Lung (tissue), 12 donors: ENCODE results near the gene UMPS. TPM values are rescaled to one million over a fixed set of nuclear protein-coding genes. Genes with fewer than 3 reads are reported as not detected.

Experiments
- ATAC-seq: fragments of 200-7000 bp; cut with Tn5 transposase; one replicate; pipeline ENCODE4 v1.9.1; 2020; ENCODE audit warnings: moderate number of reproducible peaks; ENCODE audit not compliant: insufficient read depth, low FRiP score
- DNase-seq, 3 donors: peaks; one replicate each; pipeline ENCODE4 v3.0.0-alpha.2; 2013 to 2017
- H3K27ac ChIP-seq, 2 donors: one replicate each; pipeline ENCODE4 v1.5.1; 2013; ENCODE audit warnings: mild to moderate bottlenecking in 2 of 2, moderate library complexity in 2 of 2, control low read depth in 1 of 2, inconsistent platforms in 1 of 2, low read depth in 1 of 2, low read length in 1 of 2
- H3K27me3 ChIP-seq, 3 donors: one replicate each; pipeline ENCODE4 v1.5.1; 2013; ENCODE audit warnings: low read length in 2 of 3; ENCODE audit not compliant: control insufficient read depth in 3 of 3, insufficient read depth in 3 of 3
- H3K36me3 ChIP-seq, 4 donors: one replicate each; pipeline ENCODE4 v1.5.1; 2013; ENCODE audit warnings: low read length in 4 of 4, mild to moderate bottlenecking in 1 of 4, moderate library complexity in 1 of 4; ENCODE audit not compliant: control insufficient read depth in 4 of 4, insufficient read depth in 4 of 4
- H3K4me1 ChIP-seq, 5 donors: one replicate each; pipeline ENCODE4 v1.5.1; 2013; ENCODE audit warnings: low read length in 5 of 5, mild to moderate bottlenecking in 2 of 5, moderate library complexity in 1 of 5; ENCODE audit not compliant: control insufficient read depth in 5 of 5, insufficient read depth in 5 of 5
- H3K4me3 ChIP-seq: one replicate; pipeline ENCODE4 v1.5.1; 2013; ENCODE audit warnings: mild to moderate bottlenecking, control low read depth, moderate library complexity
- H3K9ac ChIP-seq, 2 donors: one replicate each; pipeline ENCODE4 v1.5.1; 2013; ENCODE audit warnings: low read length in 2 of 2, control low read depth in 1 of 2; ENCODE audit not compliant: insufficient read depth in 1 of 2
- H3K9me3 ChIP-seq, 4 donors: one replicate each; pipeline ENCODE4 v1.5.1; 2013; ENCODE audit warnings: low read length in 3 of 4, mild to moderate bottlenecking in 1 of 4, moderate library complexity in 1 of 4; ENCODE audit not compliant: control insufficient read depth in 4 of 4, insufficient read depth in 3 of 4
- WGBS, 2 donors: extraction: QIAGEN DNeasy Blood & Tissue Kit; methylation state at CpG; one replicate each; pipeline ENCODE4 v1.1.7; 2013; 5-methylcytosine and 5-hydroxymethylcytosine counted together
- polyA plus RNA-seq, 2 donors: library from polyadenylated mRNA; stranded (reverse); fragments of 200-250 nt; gene quantifications; one replicate each; pipeline ENCODE4 v1.2.1, GENCODE V29; 2013
- total RNA-seq, 2 donors: library from RNA; depleted of rRNA in 1 of 2; stranded (reverse); fragments of >200 nt in 1 of 2; gene quantifications; one replicate each; pipeline ENCODE4 v1.2.1, GENCODE V29; 2014 to 2021
- TF ChIP-seq, protein P1 (sequence below): IDR thresholded peaks from 2 replicates; pipeline ENCODE4 v1.5.1; 2012; ENCODE audit warnings: mild to moderate bottlenecking; ENCODE audit errors: control extremely low read depth, extremely low read depth
- donor health status: control.
- donor health status: control.
- donor health status: Bipolar disorder and iron deficiency.
- donor health status: healthy.
- donor health status: DM: yes; HTN: yes; CAD: no.

The UMPS gene
- total and polyA plus RNA-seq, 4 donors = 17.4 to 27.6 (median 20.4) TPM

DNA sequence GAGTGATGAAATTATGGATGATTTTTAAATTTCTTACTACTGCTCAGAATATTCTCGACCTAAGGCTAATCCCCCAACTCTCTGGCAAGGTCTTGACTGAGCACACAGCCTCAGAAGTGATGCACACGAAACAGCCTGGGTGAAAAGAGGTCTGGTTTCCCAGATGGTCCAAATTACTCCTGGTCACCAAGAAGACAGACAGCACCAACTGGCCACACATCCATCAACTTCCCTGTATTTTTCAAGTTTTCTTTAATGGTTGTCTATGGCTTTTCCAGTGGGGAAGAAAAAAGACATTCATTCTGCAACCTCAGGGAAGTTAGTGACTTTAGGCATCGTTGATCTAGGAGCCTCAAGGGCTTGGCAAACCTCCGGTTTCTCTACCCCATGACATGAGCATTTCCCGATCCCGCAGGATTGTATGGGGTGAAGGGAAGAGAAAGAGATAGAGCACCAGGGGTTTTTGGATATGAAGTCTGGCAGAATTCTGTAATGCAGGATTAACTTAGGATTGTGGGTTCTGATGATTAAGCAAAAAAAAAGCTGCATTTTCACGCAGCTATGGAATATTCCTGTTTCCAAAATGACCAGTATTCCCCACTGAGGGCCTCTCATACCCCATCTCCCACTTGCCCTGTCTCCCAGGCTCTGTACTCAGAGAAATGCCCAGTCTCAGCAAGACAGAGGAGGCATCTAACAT, 62.2 kb downstream of the UMPS start:
- Histone ChIP-seq H3K27me3 (no peaks in the 10 kb centered on the region), H3K9ac (no peak overlapping the region), H3K36me3 (peaks cover 0 to 19% (median 7%) of the 10 kb centered on the region in 4 donors), H3K4me3 (no peak overlapping the region), H3K4me1 (peaks cover 0 to 27% (median 8%) of the 10 kb centered on the region in 5 donors), H3K9me3 (no peaks in the 10 kb centered on the region), H3K27ac (no peak overlapping the region)
- TF ChIP-seq, protein P1, sequence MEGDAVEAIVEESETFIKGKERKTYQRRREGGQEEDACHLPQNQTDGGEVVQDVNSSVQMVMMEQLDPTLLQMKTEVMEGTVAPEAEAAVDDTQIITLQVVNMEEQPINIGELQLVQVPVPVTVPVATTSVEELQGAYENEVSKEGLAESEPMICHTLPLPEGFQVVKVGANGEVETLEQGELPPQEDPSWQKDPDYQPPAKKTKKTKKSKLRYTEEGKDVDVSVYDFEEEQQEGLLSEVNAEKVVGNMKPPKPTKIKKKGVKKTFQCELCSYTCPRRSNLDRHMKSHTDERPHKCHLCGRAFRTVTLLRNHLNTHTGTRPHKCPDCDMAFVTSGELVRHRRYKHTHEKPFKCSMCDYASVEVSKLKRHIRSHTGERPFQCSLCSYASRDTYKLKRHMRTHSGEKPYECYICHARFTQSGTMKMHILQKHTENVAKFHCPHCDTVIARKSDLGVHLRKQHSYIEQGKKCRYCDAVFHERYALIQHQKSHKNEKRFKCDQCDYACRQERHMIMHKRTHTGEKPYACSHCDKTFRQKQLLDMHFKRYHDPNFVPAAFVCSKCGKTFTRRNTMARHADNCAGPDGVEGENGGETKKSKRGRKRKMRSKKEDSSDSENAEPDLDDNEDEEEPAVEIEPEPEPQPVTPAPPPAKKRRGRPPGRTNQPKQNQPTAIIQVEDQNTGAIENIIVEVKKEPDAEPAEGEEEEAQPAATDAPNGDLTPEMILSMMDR = no peak
- WGBS, 2 donors = 83 to 91% methylated on average over 7 of the region's 7 CpGs
- DNase-seq (no peak), ATAC-seq (no peak)

- H3K27me3 ChIP-seq = no peaks in the 10 kb centered on the region
- WGBS, 2 donors = 79 to 80% methylated on average over 6 of the region's 6 CpGs
- DNase-seq (no peak), ATAC-seq (no peak)
- no peak overlapping the region for H3K27ac ChIP-seq
- TF ChIP-seq, protein P1 = no peak
- H3K9me3 ChIP-seq = no peaks in the 10 kb centered on the region
- H3K36me3 ChIP-seq = peaks cover 0 to 19% (median 7%) of the 10 kb centered on the region in 4 donors
- no peak overlapping the region for H3K9ac ChIP-seq
- no peak overlapping the region for H3K4me3 ChIP-seq
- H3K4me1 ChIP-seq = peaks cover 0 to 24% (median 8%) of the 10 kb centered on the region in 5 donors
Observed at GRCh38 chr3:124793054-124793739, 62.9 kb downstream of the UMPS start.

- peaks cover 0 to 19% (median 7%) of the 10 kb centered on the region in 4 donors for H3K36me3 ChIP-seq
- H3K4me3 ChIP-seq = no peak overlapping the region
- no peaks in the 10 kb centered on the region for H3K27me3 ChIP-seq
- TF ChIP-seq, protein P1 = no peak
- no peak overlapping the region for H3K9ac ChIP-seq
- no peak for ATAC-seq
- WGBS, 2 donors = 96 to 99% methylated on average over 19 of the region's 19 CpGs
- no peak overlapping the region for H3K27ac ChIP-seq
- H3K9me3 ChIP-seq = no peaks in the 10 kb centered on the region
- H3K4me1 ChIP-seq = peaks cover 10 to 21% (median 18%) of the 10 kb centered on the region in 5 donors
- DNase-seq = no peak
Observed at GRCh38 chr3:124796477-124796876, 66.2 kb downstream of the UMPS start.
